Fibroblast of lung (primary cell): ENCODE results near the gene ELL3. TPM values are rescaled to one million over a fixed set of nuclear protein-coding genes. Genes with fewer than 3 reads are reported as not detected.

ENCODE experiments used
- DNase-seq, 2 donors: peaks; one replicate each; pipeline versions ENCODE4 v3.0.0 to v3.0.0-alpha.2; 2010; ENCODE audit warnings: low read depth in 2 of 2
- H2AFZ ChIP-seq: 2 replicates; pipeline ENCODE4 v1.5.1; 2012; ENCODE audit warnings: low read length, control low read depth, inconsistent platforms
- H3K27ac ChIP-seq: 2 replicates; pipeline ENCODE4 v1.5.1; 2011; ENCODE audit warnings: low read length, control low read depth; ENCODE audit not compliant: insufficient read depth
- H3K27me3 ChIP-seq: 2 replicates; pipeline ENCODE4 v1.5.1; 2011; ENCODE audit warnings: mild to moderate bottlenecking, low read length; ENCODE audit not compliant: control insufficient read depth, insufficient read depth
- H3K36me3 ChIP-seq: 2 replicates; pipeline ENCODE4 v1.5.1; 2011; ENCODE audit warnings: low read length; ENCODE audit not compliant: control insufficient read depth, insufficient read depth
- H3K4me1 ChIP-seq: 2 replicates; pipeline ENCODE4 v1.5.1; 2011; ENCODE audit warnings: low read length; ENCODE audit not compliant: control insufficient read depth, insufficient read depth; ENCODE audit errors: extremely low read depth
- H3K4me2 ChIP-seq: 2 replicates; pipeline ENCODE4 v1.5.1; 2011; ENCODE audit warnings: low read length, control low read depth; ENCODE audit not compliant: insufficient read depth; ENCODE audit errors: extremely low read depth
- H3K4me3 ChIP-seq, 4 experiments: fragments of 200-600 bp in 1 of 4; sonication (generic) in 1 of 4; replicated peaks in 1 of 4; 2 replicates each; pipeline ENCODE4 v1.5.1; 2011 to 2016; ENCODE audit warnings: low read length in 4 of 4, low read depth in 3 of 4, mild to moderate bottlenecking in 3 of 4, control low read depth in 2 of 4, inconsistent platforms in 1 of 4, mixed read lengths in 1 of 4; ENCODE audit not compliant: insufficient read depth in 1 of 4; ENCODE audit errors: control extremely low read depth in 1 of 4
- H3K79me2 ChIP-seq: 2 replicates; pipeline ENCODE4 v1.5.1; 2012; ENCODE audit warnings: mild to moderate bottlenecking, low read length, inconsistent platforms; ENCODE audit not compliant: control insufficient read depth, insufficient read depth
- H3K9ac ChIP-seq: 2 replicates; pipeline ENCODE4 v1.5.1; 2011; ENCODE audit warnings: mild to moderate bottlenecking, low read length, control low read depth; ENCODE audit not compliant: insufficient read depth
- H3K9me3 ChIP-seq: 2 replicates; pipeline ENCODE4 v1.5.1; 2012; ENCODE audit warnings: low read depth, low read length; ENCODE audit not compliant: control insufficient read depth, insufficient read depth
- H4K20me1 ChIP-seq: 2 replicates; pipeline ENCODE4 v1.5.1; 2011; ENCODE audit warnings: low read length; ENCODE audit not compliant: control insufficient read depth, insufficient read depth; ENCODE audit errors: extremely low read depth
- CTCF ChIP-seq, 2 donors: IDR thresholded peaks in 1 of 2; conservative IDR thresholded peaks in 1 of 2; 1 replicate in 1 of 2; 2 replicates in 1 of 2; pipeline ENCODE4 v1.5.1; 2011 to 2012; ENCODE audit warnings: low read length in 2 of 2, control low read depth in 1 of 2, inconsistent platforms in 1 of 2, low read depth in 1 of 2, mild to moderate bottlenecking in 1 of 2
- EZH2 ChIP-seq: IDR thresholded peaks from 2 replicates; pipeline ENCODE4 v1.5.1; 2012; ENCODE audit warnings: low read length, control low read depth, mild to moderate bottlenecking; ENCODE audit errors: missing control alignments
- polyA plus RNA-seq, 2 donors: library from polyadenylated mRNA; depleted of rRNA in 1 of 2; stranded (reverse) in 1 of 2; unstranded in 1 of 2; fragments of >200 nt; gene quantifications; 2 replicates each; pipeline ENCODE4 v1.2.1, GENCODE V29; 2011 to 2012; ENCODE audit warnings: missing spikeins in 1 of 2
- total RNA-seq: library from RNA; depleted of rRNA; stranded (reverse); fragments of >200 nt; gene quantifications from 2 replicates; pipeline ENCODE4 v1.2.1, GENCODE V29; 2014

ELL3 gene
- total and polyA plus RNA-seq, 2 donors (not counting 1 experiment from before 2014, with no cell fraction given) = 1.5 to 10.1 TPM

DNA sequence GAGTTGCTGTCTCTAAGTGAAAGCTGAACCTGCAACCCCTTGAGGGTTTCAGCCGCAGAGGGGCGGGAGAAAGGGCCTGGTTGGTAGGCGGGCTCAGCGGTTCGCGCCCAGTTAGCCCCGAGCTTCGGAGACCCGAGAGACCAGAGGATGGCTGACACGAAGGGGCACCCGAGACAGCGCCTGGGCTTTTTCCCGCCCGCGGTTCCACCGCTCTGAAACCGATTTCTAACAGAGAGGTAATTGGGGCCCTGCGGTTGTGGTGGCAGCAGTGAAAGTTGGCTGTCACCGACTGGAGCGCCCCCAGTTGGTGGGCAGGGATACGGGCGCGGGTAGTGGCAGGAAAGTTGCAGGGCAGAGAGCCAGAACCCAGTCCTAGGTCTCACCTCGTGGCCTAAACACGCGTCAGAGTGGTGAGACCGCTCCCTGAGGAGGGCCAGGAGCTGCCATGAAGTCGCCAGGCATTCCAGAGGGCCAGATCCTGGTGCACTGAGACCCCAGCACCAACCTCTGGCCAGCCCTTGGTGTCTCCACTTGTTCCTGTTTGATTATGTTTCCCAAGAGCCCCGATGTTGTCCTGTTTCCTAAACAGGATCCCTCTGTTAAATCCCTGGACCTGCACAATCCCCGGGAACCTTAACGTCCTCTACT, 625 bp upstream of the ELL3 start:
- peak overlapping the region; percentile 73 to 79 (median 76) for H3K4me3 ChIP-seq
- H3K27ac ChIP-seq = peak overlapping the region; percentile 84
- H3K4me2 ChIP-seq = peak overlapping the region; percentile 86
- DNase-seq = peak; percentile 70 to 76
- peak overlapping the region; percentile 89 for H2AFZ ChIP-seq
- H3K9ac ChIP-seq = peak overlapping the region; percentile 66
- peaks cover 3% of the 10 kb centered on the region for H3K36me3 ChIP-seq
- no peaks in the 10 kb centered on the region for H3K27me3 ChIP-seq
- H3K4me1 ChIP-seq = peaks cover 2% of the 10 kb centered on the region
- H3K79me2 ChIP-seq = no peaks in the 10 kb centered on the region
- TF ChIP-seq EZH2 (no peak), CTCF (conservative IDR thresholded peaks at IDR 0.05 in 1 of 2, IDR thresholded peaks at IDR 0.05 in 1 of 2; ENCODE audit: low read depth in 1 of 2, low read length in 2 of 2) (peak; percentile 59 to 80)
- no peaks in the 10 kb centered on the region for H4K20me1 ChIP-seq
- H3K9me3 ChIP-seq = no peaks in the 10 kb centered on the region

DNA sequence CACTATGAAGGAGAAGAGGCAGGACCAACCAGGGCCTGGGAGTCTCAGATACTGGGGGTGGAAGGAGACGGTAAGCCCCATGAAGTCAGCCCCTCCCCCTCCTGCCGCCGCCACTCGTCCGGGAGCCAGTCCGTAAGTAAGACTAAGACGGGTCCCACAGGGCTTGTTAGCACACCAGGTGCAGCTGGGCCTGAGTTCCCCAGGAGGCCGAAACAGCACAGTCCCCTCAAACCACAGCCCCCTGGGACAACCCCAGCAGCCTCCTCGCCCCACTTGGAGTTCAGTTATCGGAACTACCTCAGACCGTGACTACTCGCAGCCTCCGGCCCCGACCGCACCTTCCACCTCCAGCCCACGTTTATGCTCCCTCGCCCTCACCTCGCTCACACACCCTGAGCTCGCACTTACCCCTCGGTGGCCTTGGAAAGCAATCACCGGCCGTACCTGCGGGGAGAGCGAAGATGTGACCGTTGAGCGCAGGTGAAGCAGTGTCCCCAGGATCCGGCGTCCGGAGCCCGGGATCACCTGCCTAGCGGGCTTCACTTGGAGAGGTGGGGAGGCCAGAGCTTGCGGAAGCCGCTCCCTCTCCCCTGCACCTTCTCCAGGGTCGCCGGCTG, 557 bp downstream of the ELL3 start:
- H3K4me3 ChIP-seq = peak overlapping the region; percentile 73 to 79 (median 76)
- H3K27ac ChIP-seq = no peak overlapping the region
- peaks cover 8% of the 10 kb centered on the region for H3K36me3 ChIP-seq

More for the DNA sequence above, 557 bp downstream of the ELL3 start:
- Histone ChIP-seq H2AFZ (peak overlapping the region; percentile 72), H3K9me3 (no peaks in the 10 kb centered on the region), H3K27me3 (no peaks in the 10 kb centered on the region), H3K4me1 (peaks cover 2% of the 10 kb centered on the region), H3K4me2 (peak overlapping the region; percentile 77), H4K20me1 (no peaks in the 10 kb centered on the region), H3K9ac (peak overlapping the region; percentile 34), H3K79me2 (no peaks in the 10 kb centered on the region)
- no peak for DNase-seq
- TF ChIP-seq EZH2 (no peak), CTCF (conservative IDR thresholded peaks at IDR 0.05 in 1 of 2, IDR thresholded peaks at IDR 0.05 in 1 of 2; ENCODE audit: low read depth in 1 of 2, low read length in 2 of 2) (no peak)
